GM19467 (cell line): ENCODE measurements around the gene FBXL17.

Experiments used
- ATAC-seq: cut with Tn5 transposase; IDR thresholded peaks from one replicate; pipeline ENCODE4 v1.9.1; 2021; ENCODE audit warnings: mild to moderate bottlenecking, moderate library complexity; ENCODE audit not compliant: unreplicated experiment

Gene FBXL17

GRCh38 chr5:107874795-107875194 lies 507.1 kb downstream of the FBXL17 start:
- no peak for ATAC-seq

- no peak for ATAC-seq
Measured at GRCh38 chr5:107873877-107874276, 508.0 kb downstream of the FBXL17 start.

- no peak for ATAC-seq
Measured at GRCh38 chr5:107871023-107871422, 510.9 kb downstream of the FBXL17 start.

DNA sequence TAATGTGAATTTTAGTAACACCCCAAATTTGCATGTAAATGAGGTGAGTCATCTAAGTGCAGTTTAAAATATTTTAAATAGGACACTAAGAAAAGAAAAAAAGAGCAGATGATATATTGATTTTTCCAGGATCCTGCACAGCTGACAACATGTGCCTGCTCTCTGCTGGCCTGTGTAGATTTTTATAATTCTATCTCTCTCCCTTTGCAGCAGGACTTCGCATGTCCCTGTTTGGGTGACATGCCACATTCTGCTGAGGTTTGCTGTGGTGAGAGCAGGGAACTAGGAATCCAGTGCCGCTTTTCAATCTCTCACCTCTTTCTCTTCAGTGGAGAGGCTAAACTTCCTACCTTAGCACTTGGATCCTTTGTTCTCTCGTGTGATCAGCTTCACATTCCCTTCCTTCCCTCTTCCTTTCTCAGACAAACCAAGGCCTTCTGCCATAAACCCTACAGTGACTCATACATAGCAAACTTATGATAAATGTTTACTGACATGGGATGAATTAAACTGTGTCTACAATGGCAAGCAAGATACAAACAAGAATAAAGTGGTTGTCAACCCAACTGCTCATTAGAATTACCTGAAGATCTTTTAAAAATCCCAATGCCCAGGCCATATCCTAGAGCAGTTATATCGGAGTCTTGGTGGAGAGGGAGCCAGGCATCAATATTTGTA lies 512.3 kb downstream of the FBXL17 start:
- no peak for ATAC-seq

- no peak for ATAC-seq
Measured at GRCh38 chr5:107868650-107869409, 513.1 kb downstream of the FBXL17 start.

GRCh38 chr5:107867266-107867665 lies 514.6 kb downstream of the FBXL17 start:
- no peak for ATAC-seq

DNA sequence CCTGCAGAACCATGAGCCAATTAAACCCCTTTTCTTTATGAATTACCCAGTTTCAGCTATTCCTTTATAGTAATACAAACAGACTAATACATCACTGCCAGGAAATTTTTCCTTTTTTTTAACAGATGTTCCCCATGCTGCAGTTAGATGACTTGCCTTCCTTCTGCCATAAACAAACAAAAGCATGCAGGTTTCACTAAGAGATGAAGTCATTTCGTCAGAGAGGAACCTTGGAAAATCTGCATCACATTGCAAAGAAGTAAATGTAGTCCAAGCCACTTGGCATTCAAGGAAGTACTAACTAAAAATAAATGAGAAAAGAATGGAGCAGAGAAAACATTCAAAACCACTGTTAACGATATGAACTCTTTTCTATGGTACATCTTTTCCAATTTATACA lies 517.1 kb downstream of the FBXL17 start:
- ATAC-seq: no peak

DNA sequence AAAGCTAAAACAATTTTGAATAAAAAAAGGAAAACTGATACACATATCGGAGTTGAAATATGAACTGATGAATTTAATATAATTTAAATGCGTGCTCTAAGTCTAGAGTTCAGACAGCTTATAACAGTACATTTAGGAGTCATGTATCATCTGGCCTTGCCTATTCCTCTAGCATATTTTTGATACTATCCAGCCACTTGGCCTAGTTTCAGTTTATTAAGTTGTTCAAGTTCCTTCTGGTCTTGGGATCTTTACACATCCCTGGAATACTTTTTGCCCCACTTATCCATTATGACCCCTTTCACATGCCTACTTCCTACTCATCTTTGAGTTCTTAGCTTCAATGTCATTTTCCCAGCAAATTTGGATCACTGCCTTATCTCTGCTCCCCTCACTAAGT lies 518.8 kb downstream of the FBXL17 start:
- no peak for ATAC-seq

GRCh38 chr5:107861565-107861964 lies 520.3 kb downstream of the FBXL17 start:
- no peak for ATAC-seq

- no peak for ATAC-seq
Measured at GRCh38 chr5:107860044-107860443, 521.9 kb downstream of the FBXL17 start.

DNA sequence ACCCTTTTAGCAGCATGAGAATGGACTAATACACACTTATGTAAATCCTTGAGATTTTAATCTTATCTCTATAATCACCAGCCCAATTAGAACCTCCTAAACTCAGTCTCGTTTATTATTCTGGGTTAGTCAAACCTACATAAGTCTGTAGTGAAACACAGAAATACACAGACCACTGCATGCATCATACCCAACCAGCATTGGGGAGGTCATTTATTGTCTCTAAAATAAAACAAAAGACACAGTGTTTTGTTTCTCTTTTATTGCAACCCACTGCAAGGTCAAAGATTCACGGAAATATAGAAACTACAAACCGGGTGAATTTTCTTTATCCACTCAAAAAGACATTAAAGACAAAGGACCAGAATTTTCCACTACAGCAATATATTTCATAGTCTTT lies 523.1 kb downstream of the FBXL17 start:
- no peak for ATAC-seq

DNA sequence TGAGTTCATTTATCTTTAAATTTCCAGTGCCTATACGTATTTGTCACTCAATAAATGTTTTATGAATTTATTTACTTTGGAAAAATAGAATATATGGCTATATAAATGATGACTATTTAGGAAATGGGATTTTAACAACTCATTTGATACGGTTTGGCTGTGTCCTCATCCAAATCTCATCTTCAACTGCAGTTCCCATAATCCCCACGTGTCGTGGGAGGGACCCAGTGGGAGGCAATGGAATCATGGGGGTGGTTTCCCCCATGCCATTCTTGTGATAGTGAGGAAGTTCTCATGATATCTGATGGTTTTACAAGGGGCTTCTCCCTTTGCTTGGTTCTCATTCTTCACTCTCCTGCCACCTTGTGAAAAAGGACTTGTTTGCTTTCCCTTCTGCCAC lies 523.6 kb downstream of the FBXL17 start:
- no peak for ATAC-seq

- ATAC-seq: no peak
Measured at GRCh38 chr5:107857785-107858184, 524.1 kb downstream of the FBXL17 start.

DNA sequence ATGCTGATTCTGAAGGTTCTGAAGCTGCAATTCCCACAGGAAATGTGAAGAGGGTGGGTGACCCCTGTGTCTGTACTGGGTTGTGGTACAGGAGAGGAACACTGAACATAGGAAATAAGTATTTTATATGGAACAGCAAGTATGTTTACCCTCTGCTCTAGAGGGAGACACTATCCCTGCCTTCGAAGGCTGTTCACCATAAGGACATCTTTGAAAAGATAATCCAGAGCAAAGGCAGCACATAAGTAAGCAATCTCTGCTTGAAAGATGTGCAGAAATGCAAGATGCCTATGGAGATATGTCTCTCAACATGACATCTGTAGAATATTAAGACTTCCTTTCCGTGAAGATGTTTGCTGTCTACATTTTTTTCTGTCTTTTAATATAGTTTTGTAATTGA lies 526.7 kb downstream of the FBXL17 start:
- no peak for ATAC-seq

DNA sequence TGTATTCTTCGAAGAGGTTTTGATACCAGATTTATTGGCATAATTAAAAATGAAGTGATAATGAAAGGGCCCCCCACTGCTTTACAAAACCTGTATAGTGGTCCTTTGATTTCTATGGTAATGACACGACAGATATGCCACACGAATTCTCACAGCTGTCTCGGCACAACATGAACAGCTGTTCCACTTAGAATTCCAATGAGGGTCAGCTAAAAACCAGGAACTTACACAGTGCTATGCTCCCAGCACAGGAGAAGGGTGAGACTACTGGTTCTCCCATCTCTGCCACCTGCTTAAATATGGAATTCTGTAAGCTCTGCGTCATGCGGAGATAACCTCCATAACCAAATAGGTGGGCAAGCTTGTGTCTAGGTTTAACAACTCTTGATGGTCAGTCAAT lies 528.2 kb downstream of the FBXL17 start:
- no peak for ATAC-seq

GRCh38 chr5:107853031-107853430 lies 528.9 kb downstream of the FBXL17 start:
- ATAC-seq: no peak

- no peak for ATAC-seq
Measured at GRCh38 chr5:107849118-107849517, 532.8 kb downstream of the FBXL17 start.

DNA sequence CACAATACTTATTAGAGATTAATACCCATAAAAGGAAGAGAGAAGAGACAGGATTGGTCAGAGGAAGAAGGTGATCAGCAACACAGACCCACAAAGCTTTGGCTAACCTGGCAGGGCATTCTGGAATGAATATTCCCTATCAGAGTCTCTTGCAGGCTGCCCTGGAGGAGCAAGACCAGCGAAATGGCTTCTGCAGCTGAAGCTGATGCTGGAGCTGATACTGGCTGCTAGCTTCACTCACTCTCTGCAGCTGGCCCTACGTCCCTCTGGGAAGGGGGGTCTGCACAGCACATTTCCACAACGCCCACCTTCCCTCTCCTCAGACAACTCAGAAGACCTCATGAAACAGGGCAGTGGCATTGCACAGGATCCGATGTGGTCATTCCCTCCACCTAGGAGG lies 541.3 kb downstream of the FBXL17 start:
- no peak for ATAC-seq

DNA sequence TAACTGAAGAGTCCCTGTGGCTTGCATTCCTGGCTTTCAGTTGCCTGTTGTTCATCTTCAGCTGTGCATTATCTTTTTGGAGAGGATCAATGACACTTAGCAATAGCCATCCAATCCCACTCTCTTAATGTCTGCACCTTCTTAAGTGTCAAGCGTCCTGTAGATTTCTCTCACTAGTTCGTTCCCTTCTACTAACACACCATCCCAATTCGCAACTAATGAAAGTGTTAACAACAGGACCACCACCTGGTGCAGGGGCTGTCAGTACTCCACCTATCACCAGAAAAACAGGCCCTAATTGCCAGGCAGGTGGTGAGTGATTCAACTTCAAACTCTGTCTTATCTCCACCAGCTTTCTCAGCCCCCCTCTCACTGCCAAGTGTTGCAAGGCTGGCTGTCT lies 541.7 kb downstream of the FBXL17 start:
- ATAC-seq: no peak

- no peak for ATAC-seq
Measured at GRCh38 chr5:107835096-107835495, 546.8 kb downstream of the FBXL17 start.

GRCh38 chr5:107832746-107833145 lies 549.2 kb downstream of the FBXL17 start:
- no peak for ATAC-seq

GRCh38 chr5:107831612-107832395 lies 550.1 kb downstream of the FBXL17 start:
- ATAC-seq: no peak
